Stimulated activated naive CD8-positive, alpha-beta T cell treated with anti-CD3 and anti-CD28 coated beads, Interleukin-15, amount 100 ng/mL, for 72 hours (primary cell): Measurements from ENCODE around the gene NSD2.

Experiments
- ATAC-seq: fragments of 150-1000 bp; cut with Tn5 transposase; 2 replicates; pipeline ENCODE4 v1.10.0; 2021; ENCODE audit warnings: mild to moderate bottlenecking, moderate library complexity
- DNase-seq, 2 donors: peaks; one replicate each; pipeline ENCODE4 v3.0.0; 2021 to 2022
- H3K27ac Mint-ChIP-seq, 2 donors: one replicate each; pipeline ENCODE4 v1.8.0; 2022; ENCODE audit warnings: mild to moderate bottlenecking in 2 of 2, mixed read lengths in 2 of 2, moderate library complexity in 2 of 2
- H3K27me3 Mint-ChIP-seq: one replicate; pipeline ENCODE4 v1.8.0; 2022; ENCODE audit warnings: mixed read lengths
- H3K4me1 Mint-ChIP-seq: one replicate; pipeline ENCODE4 v1.8.0; 2022; ENCODE audit warnings: mild to moderate bottlenecking, mixed read lengths
- H3K4me3 Mint-ChIP-seq, 2 donors: one replicate each; pipeline ENCODE4 v1.8.0; 2022; ENCODE audit warnings: mild to moderate bottlenecking in 2 of 2, mixed read lengths in 2 of 2, moderate library complexity in 1 of 2
- H3K9me3 Mint-ChIP-seq, 2 donors: one replicate each; pipeline ENCODE4 v1.8.0; 2022; ENCODE audit warnings: mixed read lengths in 2 of 2

The NSD2 gene

GRCh38 chr4:1870578-1871443, at the start of gene NSD2:
Gene NSD2, plus strand, starts transcription at chr4:1871393. Its CDS starts 29,262 bp downstream, at chr4:1900655.
- Mint-ChIP-seq H3K9me3 (no peaks in the 10 kb centered on the region), H3K4me1 (peaks cover 45% of the 10 kb centered on the region), H3K4me3 (peak within 1 kb of the TSS; percentile 87 to 94), H3K27me3 (no peaks in the 10 kb centered on the region), H3K27ac (peak within 1 kb of the TSS; percentile 94 to 95)
- ATAC-seq (peak; percentile 77), DNase-seq (peak; percentile 89 to 90)

GRCh38 chr4:1821679-1822567, 49.3 kb upstream of the NSD2 start:
- H3K9me3 Mint-ChIP-seq: no peaks in the 10 kb centered on the region
- no peak overlapping the region for H3K27ac Mint-ChIP-seq
- DNase-seq (no peak), ATAC-seq (no peak)
- H3K27me3 Mint-ChIP-seq: no peaks in the 10 kb centered on the region
- H3K4me3 Mint-ChIP-seq: no peak overlapping the region
- no peaks in the 10 kb centered on the region for H3K4me1 Mint-ChIP-seq

- ATAC-seq (no peak), DNase-seq (no peak)
- Mint-ChIP-seq H3K9me3 (no peaks in the 10 kb centered on the region), H3K4me3 (no peak overlapping the region), H3K27ac (peak overlapping the region in 1 of 2 donors; percentile 86), H3K4me1 (no peaks in the 10 kb centered on the region), H3K27me3 (no peaks in the 10 kb centered on the region)
Measured at GRCh38 chr4:1822568-1823544, 48.3 kb upstream of the NSD2 start.

- Mint-ChIP-seq H3K9me3 (no peaks in the 10 kb centered on the region), H3K4me3 (no peak overlapping the region)
- no peak for ATAC-seq
Measured at GRCh38 chr4:1823545-1823932, 47.7 kb upstream of the NSD2 start.

GRCh38 chr4:1824746-1825145, 46.4 kb upstream of the NSD2 start:
- ATAC-seq (no peak), DNase-seq (no peak)
- H3K4me3 Mint-ChIP-seq: no peak overlapping the region
- H3K4me1 Mint-ChIP-seq: no peaks in the 10 kb centered on the region
- peak overlapping the region in 1 of 2 donors; percentile 50 for H3K27ac Mint-ChIP-seq
- H3K27me3 Mint-ChIP-seq: no peaks in the 10 kb centered on the region
- H3K9me3 Mint-ChIP-seq: no peaks in the 10 kb centered on the region

More at GRCh38 chr4:1823545-1823932, 47.7 kb upstream of the NSD2 start:
- DNase-seq: no peak
- Mint-ChIP-seq H3K4me1 (no peaks in the 10 kb centered on the region), H3K27ac (no peak overlapping the region), H3K27me3 (no peaks in the 10 kb centered on the region)

- no peak for ATAC-seq
- H3K4me3 Mint-ChIP-seq: no peak overlapping the region
- H3K9me3 Mint-ChIP-seq: no peaks in the 10 kb centered on the region
- peak overlapping the region in 1 of 2 donors; percentile 67 for H3K27ac Mint-ChIP-seq
- no peaks in the 10 kb centered on the region for H3K4me1 Mint-ChIP-seq
- DNase-seq: no peak
- H3K27me3 Mint-ChIP-seq: no peaks in the 10 kb centered on the region
Measured at GRCh38 chr4:1825326-1825725, 45.9 kb upstream of the NSD2 start.

- no peak for DNase-seq
- Mint-ChIP-seq H3K27ac (peak overlapping the region; percentile 44 to 73), H3K9me3 (no peaks in the 10 kb centered on the region), H3K4me1 (no peaks in the 10 kb centered on the region), H3K27me3 (no peaks in the 10 kb centered on the region), H3K4me3 (no peak overlapping the region)
- ATAC-seq: no peak
Measured at GRCh38 chr4:1826531-1827350, 44.5 kb upstream of the NSD2 start.

- no peak overlapping the region for H3K27ac Mint-ChIP-seq
- no peak overlapping the region for H3K4me3 Mint-ChIP-seq
- H3K4me1 Mint-ChIP-seq: peaks cover 10% of the 10 kb centered on the region
- H3K9me3 Mint-ChIP-seq: no peaks in the 10 kb centered on the region
- DNase-seq: no peak
- H3K27me3 Mint-ChIP-seq: no peaks in the 10 kb centered on the region
- ATAC-seq: no peak
Measured at GRCh38 chr4:1830234-1830633, 41.0 kb upstream of the NSD2 start.

GRCh38 chr4:1830642-1831228, 40.5 kb upstream of the NSD2 start:
- Mint-ChIP-seq H3K27me3 (no peaks in the 10 kb centered on the region), H3K4me1 (peaks cover 10% of the 10 kb centered on the region), H3K9me3 (no peaks in the 10 kb centered on the region), H3K27ac (no peak overlapping the region), H3K4me3 (no peak overlapping the region)
- DNase-seq (no peak), ATAC-seq (no peak)

- Mint-ChIP-seq H3K27ac (no peak overlapping the region), H3K27me3 (no peaks in the 10 kb centered on the region), H3K4me1 (peaks cover 10% of the 10 kb centered on the region), H3K4me3 (no peak overlapping the region), H3K9me3 (no peaks in the 10 kb centered on the region)
- DNase-seq (no peak), ATAC-seq (no peak)
Measured at GRCh38 chr4:1831331-1831730, 39.9 kb upstream of the NSD2 start.

- ATAC-seq: no peak
- Mint-ChIP-seq H3K4me3 (no peak overlapping the region), H3K27ac (no peak overlapping the region)
Measured at GRCh38 chr4:1832690-1833089, 38.5 kb upstream of the NSD2 start.

GRCh38 chr4:1833307-1834046, 37.7 kb upstream of the NSD2 start:
- no peak overlapping the region for H3K4me3 Mint-ChIP-seq
- no peaks in the 10 kb centered on the region for H3K27me3 Mint-ChIP-seq
- ATAC-seq: no peak
- H3K4me1 Mint-ChIP-seq: peaks cover 10% of the 10 kb centered on the region
- no peak overlapping the region for H3K27ac Mint-ChIP-seq
- H3K9me3 Mint-ChIP-seq: no peaks in the 10 kb centered on the region
- no peak for DNase-seq

More at GRCh38 chr4:1832690-1833089, 38.5 kb upstream of the NSD2 start:
- Mint-ChIP-seq H3K9me3 (no peaks in the 10 kb centered on the region), H3K4me1 (peaks cover 10% of the 10 kb centered on the region), H3K27me3 (no peaks in the 10 kb centered on the region)
- no peak for DNase-seq

GRCh38 chr4:1834047-1834775, 37.0 kb upstream of the NSD2 start:
- H3K4me3 Mint-ChIP-seq: no peak overlapping the region
- ATAC-seq: no peak

More at GRCh38 chr4:1834047-1834775, 37.0 kb upstream of the NSD2 start:
- DNase-seq: no peak
- H3K9me3 Mint-ChIP-seq: no peaks in the 10 kb centered on the region
- H3K27ac Mint-ChIP-seq: peak overlapping the region; percentile 84 to 94
- H3K27me3 Mint-ChIP-seq: no peaks in the 10 kb centered on the region
- peaks cover 10% of the 10 kb centered on the region for H3K4me1 Mint-ChIP-seq
